NCI-H1092 (cell line): ENCODE measurements around the gene TOGARAM2.

Experiments used
- DNase-seq: peaks from one replicate; lab custom pipeline; 2025; lab: John Stamatoyannopoulos, UW

Gene TOGARAM2

DNA sequence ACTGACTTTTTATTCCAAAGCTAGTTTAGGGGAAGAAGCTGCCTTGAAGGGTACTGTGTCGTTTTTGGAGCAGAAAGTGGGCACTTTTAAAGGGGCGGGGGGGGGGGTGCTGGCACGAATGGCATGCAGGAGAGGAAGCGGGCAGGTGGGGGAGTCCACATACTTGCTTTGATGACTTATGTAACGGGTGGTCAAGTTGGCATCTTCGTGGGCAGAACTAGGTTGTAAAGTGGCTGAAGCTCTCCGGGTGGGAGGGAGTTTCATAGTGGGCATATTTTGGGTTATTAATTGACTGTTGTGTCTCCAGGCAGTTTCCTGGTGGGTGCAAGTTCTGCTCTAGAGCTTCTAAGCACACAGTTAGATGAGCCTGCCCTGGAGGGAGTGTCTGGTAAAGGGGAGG lies 73.3 kb downstream of the TOGARAM2 start:
- DNase-seq = no peak

DNA sequence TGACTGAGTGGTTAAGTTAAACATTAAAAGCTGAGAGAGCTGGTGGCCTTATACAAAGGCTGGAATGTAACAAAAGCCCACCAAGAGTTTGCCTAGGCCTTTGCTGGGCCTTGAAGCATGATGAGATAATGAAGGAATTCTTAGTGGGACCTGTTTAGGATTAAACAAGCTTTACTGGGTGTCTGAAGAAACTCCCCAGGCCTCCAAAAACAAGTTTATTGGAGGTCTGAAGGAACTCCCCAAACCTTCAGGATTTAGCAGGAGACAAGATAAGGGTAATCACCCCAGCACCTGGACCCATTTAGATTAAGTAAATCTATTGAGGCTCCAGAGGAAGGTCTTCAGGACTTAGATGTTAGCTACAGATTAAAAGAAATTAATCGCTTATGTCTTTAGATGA lies 74.5 kb downstream of the TOGARAM2 start:
- DNase-seq = no peak

- DNase-seq = no peak
These were observed 75.4 kb downstream of the TOGARAM2 start for GRCh38 chr2:29056452-29056851.

DNA sequence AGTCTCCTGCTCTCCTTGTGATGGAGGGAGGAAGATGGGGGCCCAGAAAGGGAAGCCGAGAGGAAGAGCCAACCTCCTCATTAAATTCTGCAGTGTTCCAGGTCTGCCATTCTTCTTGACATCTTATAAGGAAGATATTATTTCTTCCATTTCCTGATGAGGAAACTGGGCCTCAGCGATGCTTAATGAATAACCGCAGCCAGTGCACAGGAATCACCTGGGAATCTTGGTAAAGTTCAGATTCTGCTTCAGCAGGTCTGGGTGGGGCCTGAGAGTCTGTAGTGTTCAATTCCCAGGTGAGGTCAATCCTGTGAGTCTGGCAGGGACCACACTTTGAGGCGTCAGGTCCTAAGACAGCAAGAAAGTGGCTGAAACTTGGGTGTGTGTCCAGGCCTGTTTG lies 75.9 kb downstream of the TOGARAM2 start:
- DNase-seq = no peak

DNA sequence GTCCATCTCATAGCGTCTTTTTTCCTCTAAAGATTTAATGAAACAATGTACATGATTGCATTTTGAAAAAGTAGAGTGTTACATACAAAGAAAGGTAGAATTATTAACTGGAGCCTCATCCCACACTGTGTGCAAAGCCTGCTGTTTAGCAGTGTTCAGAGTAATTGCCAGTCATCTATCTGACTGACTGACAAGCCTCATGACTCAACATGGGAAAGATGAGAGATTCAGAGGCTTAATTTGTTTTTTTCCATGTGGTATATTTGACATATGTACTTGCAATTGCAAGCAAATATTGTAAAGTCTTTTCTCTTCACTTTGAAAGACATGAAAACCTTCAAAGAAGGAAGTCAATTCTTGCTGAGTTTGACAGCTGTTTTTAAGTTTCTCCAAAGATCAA lies 78.5 kb downstream of the TOGARAM2 start:
- DNase-seq = no peak

DNA sequence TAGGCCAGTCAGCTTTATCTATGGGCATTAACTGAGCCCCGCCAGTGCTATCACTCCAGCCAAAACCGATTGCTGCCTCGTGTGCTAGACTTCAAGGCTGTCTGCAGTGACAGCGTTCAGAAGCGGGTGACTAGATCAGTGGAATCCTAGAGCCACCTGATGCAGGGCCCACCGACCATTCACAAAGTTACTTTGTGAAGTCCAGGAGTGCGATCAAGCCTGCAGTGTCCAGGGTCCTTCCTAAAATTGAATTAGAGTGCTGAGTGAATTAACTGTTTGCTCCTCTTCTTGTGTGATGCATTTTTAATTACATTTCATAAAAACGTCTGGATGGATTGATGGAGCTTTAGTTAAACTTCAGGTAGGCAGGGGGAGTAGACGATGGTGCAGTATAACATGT lies 79.3 kb downstream of the TOGARAM2 start:
- DNase-seq = no peak

DNA sequence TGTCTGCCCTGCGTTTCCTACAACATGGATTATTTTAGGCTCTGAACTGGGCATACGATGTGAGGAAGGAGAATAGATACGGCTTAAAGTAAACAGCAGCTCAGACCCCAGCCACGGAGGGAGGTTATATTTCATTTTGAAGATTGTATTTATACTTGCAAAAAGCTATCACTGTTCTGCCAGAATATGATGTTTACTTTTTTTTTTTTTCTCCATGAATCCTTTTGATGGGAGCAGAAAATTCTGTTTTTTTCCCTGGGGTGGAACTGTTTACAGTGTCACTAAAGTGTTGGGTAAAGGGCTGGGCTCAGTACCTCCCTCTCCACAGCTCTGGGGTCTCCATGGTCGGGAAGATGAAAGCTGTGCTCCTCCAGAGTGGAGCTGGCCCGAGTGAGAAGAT lies 80.1 kb downstream of the TOGARAM2 start:
- no peak for DNase-seq

DNA sequence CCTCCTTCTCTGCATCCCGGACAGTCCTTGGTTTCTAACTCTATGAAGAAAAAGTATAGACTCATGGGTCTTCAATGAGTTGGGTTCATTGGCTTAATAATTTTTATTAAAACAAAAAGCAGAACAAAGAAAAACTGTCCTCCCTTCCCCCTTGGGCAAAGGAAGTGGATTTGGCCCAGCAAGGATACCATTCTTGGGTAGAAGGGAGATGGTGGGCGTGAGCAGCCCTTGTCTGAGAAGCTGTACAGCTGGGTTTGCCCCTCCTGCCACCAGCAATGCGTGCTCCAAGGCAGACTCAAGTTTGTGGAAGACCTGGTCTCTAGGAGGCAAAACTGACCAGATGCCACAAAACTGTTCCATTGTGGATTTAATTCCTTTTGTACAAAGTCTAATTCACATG lies 80.5 kb downstream of the TOGARAM2 start:
- DNase-seq = no peak

- no peak for DNase-seq
These were observed 81.3 kb downstream of the TOGARAM2 start for GRCh38 chr2:29062371-29062770.

DNA sequence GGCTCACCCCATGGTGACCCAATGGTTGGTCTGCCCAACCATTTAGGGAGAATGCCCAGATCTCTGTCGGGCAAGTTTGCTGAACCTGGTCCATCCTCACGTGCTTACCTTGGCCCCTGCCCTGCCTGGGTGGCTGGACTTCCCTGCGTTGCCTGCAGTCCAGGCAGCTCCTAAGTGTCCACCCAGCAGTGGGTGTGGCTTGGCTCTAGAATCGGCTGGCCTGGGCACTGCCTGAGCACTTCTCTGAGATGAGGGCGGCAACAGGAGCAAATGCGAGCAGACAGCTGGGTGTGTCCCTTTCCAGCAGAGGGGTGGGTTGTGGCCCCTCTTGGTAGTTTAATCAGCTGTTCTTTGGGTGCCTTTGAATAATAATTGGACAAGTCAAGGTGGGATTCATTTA lies 82.0 kb downstream of the TOGARAM2 start:
- DNase-seq = no peak

- no peak for DNase-seq
These were observed 82.7 kb downstream of the TOGARAM2 start for GRCh38 chr2:29063646-29064345.

- DNase-seq = no peak
These were observed 83.2 kb downstream of the TOGARAM2 start for GRCh38 chr2:29064346-29064715.

GRCh38 chr2:29064746-29065067 lies 83.6 kb downstream of the TOGARAM2 start:
- no peak for DNase-seq

GRCh38 chr2:29065068-29065811 lies 84.1 kb downstream of the TOGARAM2 start:
- DNase-seq = no peak

- DNase-seq = no peak
These were observed 85.3 kb downstream of the TOGARAM2 start for GRCh38 chr2:29066271-29066860.

DNA sequence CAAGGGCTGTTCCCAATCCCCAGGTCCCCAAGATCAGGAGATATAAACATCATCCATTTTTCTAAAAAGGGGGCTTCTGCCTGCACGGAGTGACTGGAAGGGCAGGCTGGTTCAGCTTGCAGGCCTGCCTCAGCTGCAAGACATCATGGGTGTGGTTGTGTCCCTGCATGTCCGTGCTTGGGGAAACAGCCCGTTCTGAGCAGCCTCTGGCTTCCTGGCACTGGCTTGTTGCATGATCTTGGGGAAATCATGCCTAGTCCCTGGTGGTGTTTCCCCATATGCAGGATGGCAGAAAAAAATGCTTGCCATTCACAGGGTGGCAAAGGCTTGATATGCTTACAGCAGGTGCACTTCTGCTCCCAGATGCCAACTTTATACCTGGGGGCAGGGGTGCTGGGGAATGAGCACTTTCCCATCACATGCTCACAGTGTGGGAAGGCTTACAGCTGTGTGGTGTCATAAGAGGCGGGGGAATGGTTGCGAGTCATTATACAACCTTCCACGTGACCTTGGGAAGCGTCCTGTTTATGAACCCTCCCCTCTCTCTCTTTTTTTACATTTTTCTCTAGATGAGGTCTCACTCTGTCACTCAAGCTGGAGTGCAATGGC lies 86.0 kb downstream of the TOGARAM2 start:
- DNase-seq = no peak

- no peak for DNase-seq
These were observed 87.4 kb downstream of the TOGARAM2 start for GRCh38 chr2:29068513-29068912.

GRCh38 chr2:29070526-29070925 lies 89.4 kb downstream of the TOGARAM2 start:
- DNase-seq = no peak

DNA sequence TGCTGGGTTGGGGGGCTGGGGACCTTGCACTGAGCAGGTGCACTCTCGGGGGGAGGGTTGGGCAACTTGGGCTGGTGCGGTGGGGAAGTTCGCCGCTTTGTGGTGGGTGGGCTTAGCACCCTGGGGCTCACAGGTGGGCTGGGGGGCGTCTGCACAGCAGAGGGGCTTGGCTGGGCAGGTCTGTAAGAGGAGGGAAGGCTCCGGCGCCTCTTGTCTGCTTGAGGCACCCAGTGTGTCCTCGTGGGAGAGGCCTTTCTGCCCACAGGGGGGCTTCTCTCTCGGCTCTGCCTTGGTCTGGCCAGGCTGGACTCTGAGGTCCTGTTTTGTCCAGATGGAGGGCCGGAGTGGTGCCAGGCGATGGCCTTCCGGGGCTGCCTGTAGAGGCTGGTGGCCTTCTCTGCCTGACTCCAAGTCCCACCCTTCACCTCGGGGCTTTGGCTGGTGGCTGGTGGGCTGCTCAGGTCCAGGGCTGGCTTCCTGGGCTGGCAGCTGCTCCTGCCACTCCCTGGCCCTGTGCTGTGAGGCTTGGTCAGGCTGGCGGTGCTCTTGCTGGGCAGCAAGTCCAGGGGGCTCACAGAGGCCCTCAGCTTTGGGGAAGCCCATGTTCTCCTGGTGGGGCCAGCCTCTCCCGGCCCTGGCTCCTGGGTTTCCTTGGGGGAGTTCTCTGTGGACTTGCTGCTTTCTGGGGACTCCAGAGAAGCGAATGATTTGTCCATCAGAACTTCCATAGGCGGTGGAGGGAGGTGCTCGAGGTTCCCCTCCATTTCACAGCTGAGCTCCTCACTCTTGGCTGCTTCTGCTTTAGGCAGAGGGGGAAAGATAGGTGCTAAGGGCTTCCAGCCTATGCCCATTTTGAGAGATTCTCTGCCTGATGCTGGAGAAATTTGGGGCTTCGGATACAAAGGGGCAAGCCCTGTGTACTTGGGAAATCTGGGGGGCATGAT lies 90.2 kb downstream of the TOGARAM2 start:
- no peak for DNase-seq

DNA sequence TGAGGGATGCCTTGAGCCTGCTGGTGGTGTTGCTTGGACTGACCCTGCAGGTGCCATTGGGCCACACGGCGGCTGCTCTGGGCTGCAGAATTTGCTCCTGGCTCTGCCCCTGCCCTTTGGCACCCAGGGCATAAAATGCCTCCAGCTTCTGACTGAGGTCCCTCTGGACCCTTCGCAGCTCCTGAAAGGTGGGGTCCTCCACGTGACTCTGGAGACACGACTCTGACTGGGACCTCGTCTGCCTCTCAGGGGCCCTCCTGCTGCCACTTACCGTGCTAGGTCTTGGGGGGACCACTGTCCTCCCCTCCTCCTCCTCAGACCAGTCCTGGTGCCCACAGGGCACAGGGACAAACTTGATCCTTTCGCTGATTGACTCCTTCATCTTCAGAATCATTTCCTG lies 91.2 kb downstream of the TOGARAM2 start:
- DNase-seq = no peak

- no peak for DNase-seq
These were observed 92.0 kb downstream of the TOGARAM2 start for GRCh38 chr2:29072971-29073725.
